ENCODE results near the gene STK32B.

Gene STK32B

DNA sequence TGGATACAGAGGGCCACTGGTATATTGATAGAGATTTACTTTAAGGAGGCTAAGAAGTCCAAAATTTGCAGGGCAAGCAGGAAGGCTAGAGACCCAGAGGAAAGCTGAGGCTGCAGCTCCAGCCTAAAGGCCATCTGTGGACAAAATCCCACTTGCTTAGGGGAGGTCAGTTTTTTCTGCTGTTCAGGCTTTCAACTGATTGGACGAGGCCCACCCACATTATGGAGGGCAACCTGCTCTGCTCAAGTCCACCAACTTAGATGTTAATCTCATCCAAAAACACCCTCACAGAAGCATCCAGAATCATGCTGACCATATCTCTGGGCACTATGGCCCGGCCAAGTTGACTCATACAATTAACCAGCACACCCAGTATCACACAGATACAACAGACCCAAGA is 480.8 kb downstream of the STK32B start:
- DNase-seq (ENCODE audit: low spot score) = no peak

DNA sequence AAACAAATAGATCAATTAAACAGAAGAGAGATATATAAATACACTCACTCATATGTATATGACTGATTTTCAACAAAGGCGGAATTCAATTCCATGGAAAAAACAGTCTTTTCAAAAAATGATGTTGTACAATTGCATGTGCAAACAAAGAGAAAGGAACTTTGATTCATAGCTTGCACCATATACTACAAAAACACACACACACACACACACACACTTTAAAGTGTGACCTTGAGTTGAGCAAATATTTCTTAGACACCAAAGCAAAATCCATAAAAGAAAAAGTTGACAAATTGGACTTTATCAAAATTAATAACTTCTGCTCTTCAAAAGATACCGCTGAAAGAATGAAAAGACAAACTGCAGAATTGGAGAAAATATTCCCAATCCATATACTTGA is 488.3 kb downstream of the STK32B start:
- no peak for DNase-seq (ENCODE audit: low spot score)

DNA sequence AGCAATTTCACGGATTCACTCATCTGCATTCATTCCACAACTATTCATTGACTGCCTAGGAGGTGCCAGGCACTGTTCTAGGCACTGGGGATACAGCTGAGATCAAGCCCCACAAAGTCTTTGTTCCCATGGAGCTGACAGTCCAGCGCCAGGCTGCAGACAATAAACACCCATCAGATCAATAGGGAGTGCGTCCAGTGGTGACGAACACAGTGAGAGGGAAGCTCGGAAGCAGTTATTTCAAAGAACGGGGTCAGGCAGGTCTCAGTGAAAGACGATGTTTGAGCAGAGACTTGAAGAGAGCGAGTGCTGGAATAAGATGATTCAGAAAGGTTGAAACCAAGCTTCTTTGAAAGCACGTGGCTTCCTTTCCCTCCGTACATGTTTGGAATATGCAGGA is 489.9 kb downstream of the STK32B start:
- DNase-seq (ENCODE audit: low spot score) = no peak

DNA sequence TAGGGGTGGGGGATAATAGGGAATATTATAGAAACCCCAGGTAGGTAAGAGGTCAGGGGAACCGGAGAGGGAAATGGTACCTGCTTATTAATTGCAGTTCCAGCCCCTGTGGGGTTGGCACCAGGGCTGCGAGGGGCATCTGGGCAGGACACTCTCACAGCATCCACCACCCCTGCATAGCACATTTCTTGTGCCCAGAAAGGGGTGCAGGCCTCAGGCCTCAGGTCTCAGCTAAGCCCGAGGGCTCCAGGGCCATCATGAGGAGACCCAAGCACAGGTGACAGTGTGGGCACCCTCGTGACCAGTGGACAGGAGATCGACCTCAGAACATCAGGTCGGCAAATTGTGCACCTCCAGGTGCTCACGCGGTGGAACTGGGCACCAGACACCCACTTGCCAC is 492.4 kb downstream of the STK32B start:
- no peak for DNase-seq (ENCODE audit: low spot score)

DNA sequence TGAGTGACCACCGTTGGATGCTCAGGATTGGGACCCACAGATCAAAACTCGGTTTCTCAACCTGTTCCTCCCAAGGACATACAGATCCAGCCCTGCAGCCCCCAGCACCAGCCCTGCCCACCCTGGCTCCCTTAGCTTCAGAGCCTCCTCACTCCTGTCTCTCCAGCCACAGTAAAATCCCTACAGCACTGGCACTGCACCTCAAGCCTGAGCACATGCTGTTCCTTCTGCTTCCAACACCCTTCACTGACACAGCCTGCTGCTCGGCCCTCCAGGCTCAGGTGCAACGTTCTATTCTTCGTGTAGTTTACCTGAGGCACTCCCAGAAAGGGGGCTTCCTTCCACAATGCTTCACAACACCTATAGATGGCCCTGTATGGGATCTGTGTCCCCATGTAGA is 493.5 kb downstream of the STK32B start:
- no peak for DNase-seq (ENCODE audit: low spot score)

DNA sequence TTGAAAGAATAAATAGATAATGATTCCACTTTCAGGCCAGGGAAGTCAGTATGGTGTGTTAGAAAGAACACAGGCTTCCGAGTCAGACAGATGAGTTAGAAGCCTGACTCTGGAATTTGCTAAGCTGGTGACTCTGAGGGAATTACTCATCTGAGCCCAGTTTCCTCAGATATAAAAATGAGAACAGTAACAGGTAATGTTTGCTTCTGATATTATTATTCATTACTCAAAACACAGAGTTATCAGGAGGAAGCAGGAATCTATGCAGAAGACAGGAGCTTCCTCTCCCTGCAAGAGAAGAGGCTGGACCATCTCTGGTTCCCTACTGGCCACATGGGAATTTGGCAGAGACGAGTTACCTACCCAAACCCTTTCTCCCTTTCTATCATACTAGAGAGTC is 494.0 kb downstream of the STK32B start:
- no peak for DNase-seq (ENCODE audit: low spot score)

DNA sequence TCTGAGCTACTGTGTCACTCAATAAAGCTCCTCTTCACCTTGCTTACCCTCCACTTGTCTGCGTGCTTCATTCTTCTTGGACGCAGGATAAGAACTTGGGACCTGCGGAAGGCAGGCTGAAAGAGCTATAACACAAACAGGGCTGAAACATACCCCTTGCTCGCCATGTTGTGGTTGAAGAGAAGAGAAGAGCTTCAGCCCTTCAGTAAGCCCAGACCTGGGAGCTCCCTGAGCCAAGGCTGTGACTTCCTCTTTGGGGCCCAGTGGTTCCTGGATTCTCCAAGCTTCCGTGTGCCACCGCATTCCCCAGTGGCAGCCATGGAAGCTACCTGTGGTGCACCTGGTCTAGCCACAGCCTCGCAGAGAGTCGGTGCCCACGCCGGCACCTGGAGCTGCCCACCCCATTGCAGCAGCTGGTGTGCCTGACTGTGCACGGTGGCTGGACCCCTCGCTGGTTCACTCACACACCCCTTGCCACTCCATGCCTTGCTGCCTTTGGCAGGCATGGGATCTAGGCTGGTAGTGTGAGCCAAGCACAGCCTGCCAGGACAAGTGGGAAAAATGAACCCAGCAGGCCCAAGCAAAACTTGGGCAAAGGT is 496.5 kb downstream of the STK32B start:
- no peak for DNase-seq (ENCODE audit: low spot score)

Measured in AG08396 (cell line).